Stimulated activated CD8-positive, alpha-beta memory T cell treated with anti-CD3 and anti-CD28 coated beads, Interleukin-15, amount 100 ng/mL, for 48 hours (primary cell): ENCODE data around the gene CDC42EP1.

Experiments
- DNase-seq, 2 donors: peaks; one replicate each; pipeline ENCODE4 v3.0.0-alpha.2; 2020; ENCODE audit warnings: low read depth in 2 of 2

Gene CDC42EP1

DNA sequence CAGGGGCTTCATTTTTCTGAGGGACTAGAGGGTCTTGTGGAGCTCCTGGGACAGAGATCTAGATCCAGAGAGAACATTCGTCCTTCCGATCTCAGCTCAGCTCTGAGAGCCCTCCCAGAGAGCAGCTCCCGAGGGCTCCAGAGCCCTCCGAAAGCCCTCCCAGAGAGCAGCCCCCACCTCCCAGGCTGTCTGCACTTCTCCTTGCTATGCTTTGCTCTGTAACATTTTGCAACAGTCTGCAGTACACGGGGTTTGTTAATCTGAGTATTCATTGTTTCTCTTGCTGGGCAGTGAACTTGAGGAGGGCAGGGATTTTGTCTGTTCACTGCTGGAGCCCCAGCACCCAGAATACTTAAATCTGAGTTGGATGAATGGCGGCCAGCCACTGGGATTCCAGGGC lies 50.9 kb downstream of the CDC42EP1 start:
- no peak for DNase-seq

DNA sequence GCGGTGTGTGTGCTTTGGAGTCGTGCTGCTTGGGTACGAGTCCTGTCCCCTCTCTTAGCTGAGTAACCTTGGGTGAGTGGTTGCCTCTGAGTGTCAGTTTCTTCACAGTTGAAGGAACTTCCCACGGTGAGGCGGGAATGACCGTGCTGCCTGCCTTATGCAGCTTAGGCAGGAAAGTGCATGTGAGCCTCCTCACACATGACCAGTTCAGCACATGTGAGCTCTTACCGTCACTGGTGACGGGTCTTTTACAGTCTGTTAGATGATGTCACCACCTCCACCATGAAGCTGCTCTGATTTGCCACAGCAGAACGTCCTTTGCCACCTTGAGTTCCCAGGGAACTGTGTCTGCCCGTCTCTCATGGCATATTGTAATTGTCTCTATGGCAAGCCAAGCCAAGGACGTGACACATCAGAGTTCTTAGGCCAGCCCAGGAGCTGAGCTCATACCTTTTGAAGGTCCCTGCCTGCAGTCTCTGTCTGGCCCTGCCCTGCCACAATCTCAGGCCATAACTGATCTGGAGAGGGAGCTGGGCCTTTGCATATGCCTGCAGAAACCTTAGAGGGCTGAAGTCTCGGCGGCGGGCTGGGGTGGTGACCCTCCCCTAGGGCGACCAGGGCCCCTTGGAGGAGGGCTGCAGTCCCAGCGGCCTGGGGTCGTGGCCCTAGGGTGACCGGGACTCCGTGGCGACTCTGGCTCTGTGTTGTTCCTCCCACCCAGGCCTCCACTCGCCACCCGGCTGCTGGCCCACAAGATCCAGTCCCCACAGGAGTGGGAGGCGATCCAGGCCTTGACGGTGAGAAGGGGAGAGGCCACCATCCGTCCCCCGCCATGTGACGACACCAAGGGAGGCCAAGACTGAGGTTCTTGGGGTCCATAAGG lies 56.2 kb downstream of the CDC42EP1 start:
- no peak for DNase-seq

DNA sequence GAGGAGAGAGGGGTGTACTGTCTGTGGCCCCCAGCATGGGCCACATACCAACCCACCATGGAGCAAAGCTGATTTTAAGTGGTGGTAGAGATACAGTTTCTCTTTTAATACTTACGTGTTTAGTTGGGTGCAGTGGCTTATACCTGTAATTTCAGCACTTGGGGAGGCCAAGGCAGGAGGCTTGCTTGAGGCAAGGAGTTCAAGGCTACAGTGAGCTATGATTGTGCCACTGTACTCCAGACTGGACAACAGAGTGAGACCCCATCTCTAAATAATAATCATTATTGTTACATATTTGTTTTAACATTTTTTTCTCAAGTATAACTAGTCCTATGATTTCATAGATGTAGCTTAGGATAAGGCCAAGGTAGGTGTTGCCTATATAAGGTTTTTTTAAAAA lies 57.2 kb downstream of the CDC42EP1 start:
- no peak for DNase-seq

DNA sequence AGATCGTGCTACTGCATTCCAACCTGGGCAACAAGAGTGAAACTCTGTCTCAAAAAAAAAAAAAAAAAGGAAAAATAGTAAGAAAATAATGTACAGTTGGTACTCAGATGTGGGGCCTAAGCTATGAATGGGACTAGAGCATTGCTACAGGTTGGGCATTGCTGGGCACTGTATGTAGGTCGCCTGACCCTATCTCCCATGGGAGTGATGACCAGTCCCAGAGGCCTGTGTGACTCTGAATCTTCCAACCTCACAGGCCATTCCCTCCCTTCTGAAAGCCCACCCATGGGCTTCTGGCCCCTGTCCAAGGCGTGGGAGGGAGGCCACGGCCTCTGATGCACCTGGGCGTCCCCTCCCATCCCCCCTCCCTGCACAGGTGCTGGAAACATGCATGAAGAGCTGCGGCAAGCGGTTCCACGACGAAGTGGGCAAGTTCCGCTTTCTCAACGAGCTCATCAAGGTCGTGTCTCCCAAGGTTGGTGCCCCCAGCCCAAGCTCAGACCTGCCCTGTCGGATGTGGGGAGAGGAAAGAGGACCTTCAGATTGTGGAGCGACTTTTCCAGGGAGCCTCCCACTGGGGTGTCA lies 57.9 kb downstream of the CDC42EP1 start:
- no peak for DNase-seq

DNA sequence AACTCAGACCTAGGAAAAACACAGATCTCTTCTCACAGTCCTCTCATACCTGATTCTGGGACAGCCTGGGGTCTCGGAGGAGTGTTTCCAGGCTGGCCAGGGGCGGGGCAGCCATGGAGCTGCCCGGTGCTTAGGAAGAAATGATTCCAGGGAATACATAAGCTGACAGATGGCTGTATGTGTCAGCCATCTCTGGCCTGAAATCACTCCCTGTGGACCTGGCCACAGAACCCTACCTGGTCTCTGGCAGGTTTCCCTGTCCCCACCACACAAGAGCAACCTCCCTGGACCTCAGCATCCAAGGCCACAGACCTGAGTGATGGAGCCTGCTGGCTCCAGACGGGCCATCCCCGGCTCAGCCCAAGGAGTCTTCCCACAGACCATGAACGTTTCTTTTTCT lies 58.4 kb downstream of the CDC42EP1 start:
- no peak for DNase-seq
